H9 (cell line): Measurements from ENCODE around the gene TANC2. TPM values are rescaled to one million over a fixed set of nuclear protein-coding genes. Genes with fewer than 3 reads are reported as not detected.

Experiments
- DNase-seq: peaks from one replicate; pipeline ENCODE4 v3.0.0-alpha.2; 2017
- H2AFZ ChIP-seq: one replicate; pipeline ENCODE4 v1.6.1; 2013; ENCODE audit warnings: mild to moderate bottlenecking, low read length, control low read depth, moderate library complexity
- H2AK5ac ChIP-seq: 2 replicates; pipeline ENCODE4 v1.6.1; 2013; ENCODE audit warnings: low read length, control low read depth, mixed read lengths; ENCODE audit not compliant: insufficient read length
- H2BK120ac ChIP-seq: one replicate; pipeline ENCODE4 v1.6.1; 2013; ENCODE audit warnings: low read depth, mild to moderate bottlenecking, low read length, control low read depth, inconsistent platforms; ENCODE audit not compliant: poor library complexity, severe bottlenecking
- H2BK12ac ChIP-seq: 2 replicates; pipeline ENCODE4 v1.6.1; 2013; ENCODE audit warnings: low read length, control low read depth, mixed read lengths, low read depth; ENCODE audit not compliant: insufficient read length
- H2BK15ac ChIP-seq: 2 replicates; pipeline ENCODE4 v1.6.1; 2013; ENCODE audit warnings: low read depth, low read length, control low read depth
- H2BK20ac ChIP-seq: one replicate; pipeline ENCODE4 v1.6.1; 2013; ENCODE audit warnings: low read depth, mild to moderate bottlenecking, low read length, control low read depth, inconsistent platforms; ENCODE audit not compliant: poor library complexity, severe bottlenecking
- H2BK5ac ChIP-seq: 2 replicates; pipeline ENCODE4 v1.6.1; 2013; ENCODE audit warnings: low read length, control low read depth, mixed read lengths; ENCODE audit not compliant: insufficient read length
- H3K14ac ChIP-seq: 2 replicates; pipeline ENCODE4 v1.6.1; 2013; ENCODE audit warnings: low read length, control low read depth; ENCODE audit not compliant: insufficient read depth
- H3K18ac ChIP-seq: 2 replicates; pipeline ENCODE4 v1.6.1; 2013; ENCODE audit warnings: low read depth, mild to moderate bottlenecking, mixed read lengths, low read length, control low read depth; ENCODE audit not compliant: insufficient read length
- H3K23ac ChIP-seq: 2 replicates; pipeline ENCODE4 v1.6.1; 2013; ENCODE audit warnings: low read length, control low read depth, mixed read lengths, low read depth; ENCODE audit not compliant: insufficient read length
- H3K23me2 ChIP-seq: 2 replicates; pipeline ENCODE4 v1.6.1; 2013; ENCODE audit warnings: low read depth, mild to moderate bottlenecking, mixed read lengths, low read length, control low read depth; ENCODE audit not compliant: insufficient read length, poor library complexity, severe bottlenecking
- H3K27ac ChIP-seq: 2 replicates; pipeline ENCODE4 v1.5.1; 2013; ENCODE audit warnings: low read length, control low read depth, mixed read lengths, low read depth; ENCODE audit not compliant: insufficient read length
- H3K27me3 ChIP-seq: 2 replicates; pipeline ENCODE4 v1.6.1; 2013; ENCODE audit warnings: low read length, control low read depth, inconsistent platforms; ENCODE audit not compliant: insufficient read depth
- H3K4ac ChIP-seq: 2 replicates; pipeline ENCODE4 v1.6.1; 2013; ENCODE audit warnings: low read depth, mild to moderate bottlenecking, control low read depth, inconsistent platforms, low read length, moderate library complexity
- H3K4me1 ChIP-seq: 2 replicates; pipeline ENCODE4 v1.6.1; 2013; ENCODE audit warnings: low read length, control low read depth, inconsistent platforms; ENCODE audit not compliant: insufficient read depth
- H3K4me2 ChIP-seq: 2 replicates; pipeline ENCODE4 v1.6.1; 2013; ENCODE audit warnings: low read length, control low read depth, mixed read lengths; ENCODE audit not compliant: insufficient read length, insufficient read depth
- H3K56ac ChIP-seq: 2 replicates; pipeline ENCODE4 v1.6.1; 2013; ENCODE audit warnings: low read depth, mild to moderate bottlenecking, mixed read lengths, low read length, control low read depth; ENCODE audit not compliant: insufficient read length
- H3K79me1 ChIP-seq: 2 replicates; pipeline ENCODE4 v1.6.1; 2013; ENCODE audit warnings: low read depth, mild to moderate bottlenecking, moderate library complexity, low read length, control low read depth, inconsistent platforms; ENCODE audit not compliant: insufficient read depth, poor library complexity, severe bottlenecking
- H3K79me2 ChIP-seq: 2 replicates; pipeline ENCODE4 v1.6.1; 2013; ENCODE audit warnings: low read length, control low read depth, inconsistent platforms; ENCODE audit not compliant: insufficient read depth
- H3K9ac ChIP-seq: 2 replicates; pipeline ENCODE4 v1.6.1; 2013; ENCODE audit warnings: low read length, control low read depth, mixed read lengths; ENCODE audit not compliant: insufficient read length; ENCODE audit errors: extremely low read depth
- H3K9me3 ChIP-seq: one replicate; pipeline ENCODE4 v1.6.1; 2013; ENCODE audit warnings: low read depth, low read length, inconsistent platforms; ENCODE audit not compliant: control insufficient read depth
- H3T11ph ChIP-seq: one replicate; pipeline ENCODE4 v1.6.1; 2013; ENCODE audit warnings: mild to moderate bottlenecking, low read length, control low read depth, inconsistent platforms
- H4K20me1 ChIP-seq: one replicate; pipeline ENCODE4 v1.6.1; 2013; ENCODE audit not compliant: control insufficient read depth, insufficient read length, insufficient read depth
- H4K5ac ChIP-seq: 2 replicates; pipeline ENCODE4 v1.6.1; 2013; ENCODE audit warnings: low read depth, mild to moderate bottlenecking, mixed read lengths, low read length, control low read depth; ENCODE audit not compliant: insufficient read length
- H4K8ac ChIP-seq: replicated peaks from 2 replicates; pipeline ENCODE4 v1.6.1; 2013; ENCODE audit warnings: low read length, control low read depth, mixed read lengths, low read depth; ENCODE audit not compliant: insufficient read length
- H4K91ac ChIP-seq: 2 replicates; pipeline ENCODE4 v1.6.1; 2013; ENCODE audit warnings: low read depth, mild to moderate bottlenecking, moderate library complexity, mixed read lengths, low read length, control low read depth; ENCODE audit not compliant: insufficient read length
- H3K27ac Mint-ChIP-seq, 3 experiments: 2 replicates in 2 of 3; 3 replicates in 1 of 3; pipeline ENCODE4 v1.8.0; 2020 to 2021; ENCODE audit warnings: mixed read lengths in 3 of 3, mild to moderate bottlenecking in 1 of 3, moderate library complexity in 1 of 3
- H3K27me3 Mint-ChIP-seq: 2 replicates; pipeline ENCODE4 v1.8.0; 2021; ENCODE audit warnings: low read depth, mild to moderate bottlenecking, moderate library complexity, mixed read lengths
- H3K36me3 Mint-ChIP-seq, 3 experiments: 2 replicates in 2 of 3; 3 replicates in 1 of 3; pipeline ENCODE4 v1.8.0; 2020 to 2021; ENCODE audit warnings: low read depth in 3 of 3, mixed read lengths in 3 of 3; ENCODE audit not compliant: insufficient read depth in 1 of 3
- H3K4me1 Mint-ChIP-seq, 2 experiments: 2 replicates each; pipeline ENCODE4 v1.8.0; 2020; ENCODE audit warnings: mixed read lengths in 2 of 2
- H3K4me3 Mint-ChIP-seq, 2 experiments: 2 replicates in 1 of 2; 3 replicates in 1 of 2; pipeline ENCODE4 v1.8.0; 2020 to 2021; ENCODE audit warnings: mild to moderate bottlenecking in 2 of 2, mixed read lengths in 2 of 2, moderate library complexity in 1 of 2
- H3K9me3 Mint-ChIP-seq, 2 experiments: 2 replicates in 1 of 2; 3 replicates in 1 of 2; pipeline ENCODE4 v1.8.0; 2020; ENCODE audit warnings: mild to moderate bottlenecking in 2 of 2, mixed read lengths in 2 of 2, moderate library complexity in 1 of 2
- WGBS: extraction: QIAGEN DNeasy Blood & Tissue Kit; methylation state at CpG from one replicate; pipeline ENCODE4 v1.1.7; 2013; ENCODE audit warnings: missing lambda C conversion rate, low lambda C conversion rate, mixed read lengths; ENCODE audit not compliant: insufficient read length; ENCODE audit errors: extremely low coverage; 5-methylcytosine and 5-hydroxymethylcytosine counted together
- total RNA-seq: library from RNA; stranded (reverse); gene quantifications from 2 replicates; pipeline ENCODE4 v1.2.1, GENCODE V29; 2021
- TF ChIP-seq, protein P1 (sequence below): fragments of 200-600 bp; sonication (generic); conservative IDR thresholded peaks from 3 replicates; pipeline ENCODE4 v1.8.0; 2021; ENCODE audit warnings: antibody characterized with exemption, mild to moderate bottlenecking

The TANC2 gene
- total RNA-seq, 1 experiment from 2014 or later = 7.3 TPM

DNA sequence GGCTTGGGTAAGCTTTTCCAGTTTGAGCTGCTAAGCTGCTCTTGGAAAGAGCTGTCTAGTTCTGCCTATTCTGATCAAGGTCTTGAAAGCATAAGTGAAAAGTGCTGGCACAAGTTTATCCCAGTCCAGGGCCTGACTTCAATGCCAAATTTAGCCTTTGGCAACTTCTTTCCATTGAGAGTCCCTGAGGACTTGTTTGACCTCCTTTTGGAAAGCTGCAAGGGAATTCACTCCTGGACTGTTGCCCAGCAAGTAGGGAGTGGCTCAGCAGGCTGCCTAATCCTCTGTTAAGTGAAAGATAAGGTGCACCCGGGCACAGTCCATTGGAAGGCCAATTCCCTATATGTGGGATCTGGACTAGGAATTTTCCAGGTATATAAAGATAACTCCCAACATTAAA, 16.0 kb upstream of the TANC2 start:
- TF ChIP-seq, protein P1, sequence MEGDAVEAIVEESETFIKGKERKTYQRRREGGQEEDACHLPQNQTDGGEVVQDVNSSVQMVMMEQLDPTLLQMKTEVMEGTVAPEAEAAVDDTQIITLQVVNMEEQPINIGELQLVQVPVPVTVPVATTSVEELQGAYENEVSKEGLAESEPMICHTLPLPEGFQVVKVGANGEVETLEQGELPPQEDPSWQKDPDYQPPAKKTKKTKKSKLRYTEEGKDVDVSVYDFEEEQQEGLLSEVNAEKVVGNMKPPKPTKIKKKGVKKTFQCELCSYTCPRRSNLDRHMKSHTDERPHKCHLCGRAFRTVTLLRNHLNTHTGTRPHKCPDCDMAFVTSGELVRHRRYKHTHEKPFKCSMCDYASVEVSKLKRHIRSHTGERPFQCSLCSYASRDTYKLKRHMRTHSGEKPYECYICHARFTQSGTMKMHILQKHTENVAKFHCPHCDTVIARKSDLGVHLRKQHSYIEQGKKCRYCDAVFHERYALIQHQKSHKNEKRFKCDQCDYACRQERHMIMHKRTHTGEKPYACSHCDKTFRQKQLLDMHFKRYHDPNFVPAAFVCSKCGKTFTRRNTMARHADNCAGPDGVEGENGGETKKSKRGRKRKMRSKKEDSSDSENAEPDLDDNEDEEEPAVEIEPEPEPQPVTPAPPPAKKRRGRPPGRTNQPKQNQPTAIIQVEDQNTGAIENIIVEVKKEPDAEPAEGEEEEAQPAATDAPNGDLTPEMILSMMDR = no peak
- Histone ChIP-seq H2AK5ac (no peak overlapping the region), H3K79me1 (no peaks in the 10 kb centered on the region), H4K8ac (no peak overlapping the region), H2BK5ac (no peak overlapping the region), H3K4me1 (no peaks in the 10 kb centered on the region), H3K18ac (no peak overlapping the region), H3K4me2 (no peak overlapping the region), H4K20me1 (no peaks in the 10 kb centered on the region), H2BK15ac (no peak overlapping the region), H3K9ac (no peak overlapping the region), H3K14ac (no peak overlapping the region), H2AFZ (no peak overlapping the region), H3T11ph (no peak overlapping the region), H2BK12ac (no peak overlapping the region), H3K56ac (no peak overlapping the region), H4K5ac (no peak overlapping the region), H3K4ac (no peak overlapping the region), H3K9me3 (no peaks in the 10 kb centered on the region), H2BK120ac (no peak overlapping the region), H2BK20ac (no peak overlapping the region), H3K27ac (no peak overlapping the region), H4K91ac (no peak overlapping the region), H3K79me2 (no peaks in the 10 kb centered on the region), H3K23ac (no peak overlapping the region), H3K23me2 (no peaks in the 10 kb centered on the region), H3K27me3 (no peaks in the 10 kb centered on the region)
- H3K4me1 Mint-ChIP-seq = peaks cover 0 to 5% of the 10 kb centered on the region in 2 experiments; a peak in 2 of 4 replicates
- H3K4me3 Mint-ChIP-seq = no peak overlapping the region
- no CpG with 5 or more reads among the region's 1 CpG for WGBS
- H3K9me3 Mint-ChIP-seq = no peaks in the 10 kb centered on the region
- H3K27me3 Mint-ChIP-seq = no peaks in the 10 kb centered on the region; the same call in 1 of the 2 replicates
- no peaks in the 10 kb centered on the region for H3K36me3 Mint-ChIP-seq
- DNase-seq = no peak
- no peak overlapping the region for H3K27ac Mint-ChIP-seq
